HG03565 (cell line): ENCODE measurements around the gene NPHP4.

ENCODE experiments used
- ATAC-seq: cut with Tn5 transposase; IDR thresholded peaks from one replicate; pipeline ENCODE4 v1.9.1; 2021; ENCODE audit warnings: mild to moderate bottlenecking, moderate library complexity; ENCODE audit not compliant: unreplicated experiment

NPHP4 gene

GRCh38 chr1:6004412-6005123 is 12.3 kb upstream of the NPHP4 start:
- ATAC-seq = no peak

GRCh38 chr1:6003568-6004411 is 11.6 kb upstream of the NPHP4 start:
- no peak for ATAC-seq

GRCh38 chr1:6002714-6003501 is 10.7 kb upstream of the NPHP4 start:
- no peak for ATAC-seq

GRCh38 chr1:6001992-6002576 is 9.9 kb upstream of the NPHP4 start:
- ATAC-seq = no peak

- ATAC-seq = no peak
These were observed 8.4 kb upstream of the NPHP4 start for GRCh38 chr1:6000444-6001288.

- no peak for ATAC-seq
These were observed 7.7 kb upstream of the NPHP4 start for GRCh38 chr1:5999711-6000443.

GRCh38 chr1:5998906-5999301 is 6.7 kb upstream of the NPHP4 start:
- no peak for ATAC-seq

- no peak for ATAC-seq
These were observed 6.1 kb upstream of the NPHP4 start for GRCh38 chr1:5998051-5998905.

GRCh38 chr1:5997316-5997715 is 5.1 kb upstream of the NPHP4 start:
- ATAC-seq = no peak

- no peak for ATAC-seq
These were observed 4.5 kb upstream of the NPHP4 start for GRCh38 chr1:5996641-5997270.

GRCh38 chr1:5995871-5996630 is 3.8 kb upstream of the NPHP4 start:
- no peak for ATAC-seq

- no peak for ATAC-seq
These were observed 2.7 kb upstream of the NPHP4 start for GRCh38 chr1:5994713-5995621.

- no peak for ATAC-seq
These were observed 1.6 kb upstream of the NPHP4 start for GRCh38 chr1:5993556-5994491.

GRCh38 chr1:5992814-5993555 is 760 bp upstream of the NPHP4 start:
- no peak for ATAC-seq
